HG02973 (cell line): ENCODE data around the gene AOPEP.
A peak's percentile ranks its signal among the peaks of the same experiment; 100 is the strongest.
"Not testable (repeated sequence)": the region's sequence is repeated elsewhere in the genome, so short reads cannot be mapped to it uniquely, and the experiment has no call there.

Source experiments
- ATAC-seq: cut with Tn5 transposase; IDR thresholded peaks from one replicate; pipeline ENCODE4 v1.9.1; 2021; ENCODE audit warnings: moderate library complexity; ENCODE audit not compliant: unreplicated experiment

Gene AOPEP

DNA sequence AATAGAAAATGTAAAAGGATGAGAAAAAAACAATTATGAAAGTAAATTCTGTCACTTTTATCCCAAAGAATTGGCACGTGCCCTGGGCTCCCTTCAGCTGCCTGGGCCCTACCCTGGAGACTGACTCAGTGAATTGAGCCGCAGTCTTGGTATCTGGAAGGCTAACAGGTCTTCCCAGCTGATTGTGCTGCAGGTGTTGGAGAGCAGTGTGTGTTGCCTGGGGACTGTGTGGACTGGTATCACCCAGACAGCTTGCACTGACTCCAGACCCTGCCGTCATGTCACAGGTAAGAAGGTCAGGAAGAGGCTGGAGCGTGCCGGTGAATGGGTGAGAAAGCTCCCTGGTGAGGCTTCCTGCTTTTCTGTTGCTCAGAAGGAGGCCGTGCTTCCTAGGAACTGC is 83.3 kb downstream of the AOPEP start:
- ATAC-seq = no peak

DNA sequence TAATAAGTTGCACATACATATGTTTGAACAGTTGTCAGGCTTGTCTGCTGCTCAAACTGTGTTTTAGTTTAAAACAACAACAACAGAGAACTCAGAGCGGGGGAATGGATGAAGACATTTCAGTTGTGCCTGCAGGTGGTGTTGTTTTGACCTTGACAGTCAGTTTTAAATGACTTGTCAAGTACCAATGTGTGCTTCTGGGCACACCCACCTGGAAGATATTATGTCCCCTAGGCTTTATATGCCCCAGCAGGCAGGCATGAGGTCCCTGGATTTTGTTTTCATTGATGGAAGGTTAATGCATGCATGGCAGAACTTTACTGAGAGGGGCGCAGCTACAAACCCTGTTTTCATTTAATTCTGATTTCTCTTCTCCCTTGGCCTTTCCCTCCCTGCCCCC is 84.6 kb downstream of the AOPEP start:
- ATAC-seq = no peak

GRCh38 chr9:94812343-94812742 is 85.8 kb downstream of the AOPEP start:
- ATAC-seq = no peak

- no peak for ATAC-seq
Measured at GRCh38 chr9:94813379-94813778, 86.9 kb downstream of the AOPEP start.

DNA sequence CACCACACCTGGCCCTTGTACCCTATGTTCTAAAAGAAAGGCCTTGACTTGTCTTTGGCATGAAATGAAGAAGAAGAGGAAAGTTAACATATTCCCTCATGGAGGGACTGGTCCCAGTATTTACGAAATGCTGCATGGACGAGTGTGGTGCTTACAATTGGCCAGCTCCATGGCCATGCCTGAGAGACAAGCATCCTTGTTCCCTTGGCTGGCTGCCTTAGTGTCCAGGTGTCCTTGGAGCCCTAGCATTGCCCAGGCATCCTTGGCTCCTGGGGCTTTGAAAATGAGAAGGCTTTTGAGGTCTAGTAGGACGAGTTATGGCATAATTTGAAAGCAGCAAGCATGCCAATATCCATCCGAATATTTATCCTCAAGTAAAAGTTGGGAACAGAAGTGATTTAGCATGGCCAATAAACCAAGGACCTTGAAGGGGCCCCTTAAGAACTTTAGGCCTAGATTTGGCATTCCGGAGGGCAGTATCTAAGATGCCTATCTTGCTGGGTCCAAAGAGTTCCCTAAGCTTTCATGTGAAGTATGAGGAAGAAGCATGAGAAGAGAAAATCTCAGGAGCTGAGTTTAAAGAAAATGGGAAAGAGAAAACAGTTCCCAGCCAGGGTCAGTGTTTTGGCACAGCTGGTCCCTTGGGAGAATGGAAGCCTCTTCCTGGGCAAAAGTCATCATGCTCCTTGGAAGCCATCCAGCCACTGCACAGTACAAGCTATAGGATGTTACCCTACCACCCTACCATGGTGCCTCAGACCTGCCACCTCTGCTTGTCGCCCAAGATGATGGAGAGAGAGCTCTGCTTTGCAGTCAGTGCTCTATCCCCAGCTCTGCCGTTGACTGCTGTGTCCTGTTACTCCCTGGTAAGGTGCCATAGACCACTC is 91.0 kb downstream of the AOPEP start:
- no peak for ATAC-seq

- ATAC-seq = no peak
Measured at GRCh38 chr9:94818178-94818541, 91.7 kb downstream of the AOPEP start.

- no peak for ATAC-seq
Measured at GRCh38 chr9:94819161-94819687, 92.7 kb downstream of the AOPEP start.

DNA sequence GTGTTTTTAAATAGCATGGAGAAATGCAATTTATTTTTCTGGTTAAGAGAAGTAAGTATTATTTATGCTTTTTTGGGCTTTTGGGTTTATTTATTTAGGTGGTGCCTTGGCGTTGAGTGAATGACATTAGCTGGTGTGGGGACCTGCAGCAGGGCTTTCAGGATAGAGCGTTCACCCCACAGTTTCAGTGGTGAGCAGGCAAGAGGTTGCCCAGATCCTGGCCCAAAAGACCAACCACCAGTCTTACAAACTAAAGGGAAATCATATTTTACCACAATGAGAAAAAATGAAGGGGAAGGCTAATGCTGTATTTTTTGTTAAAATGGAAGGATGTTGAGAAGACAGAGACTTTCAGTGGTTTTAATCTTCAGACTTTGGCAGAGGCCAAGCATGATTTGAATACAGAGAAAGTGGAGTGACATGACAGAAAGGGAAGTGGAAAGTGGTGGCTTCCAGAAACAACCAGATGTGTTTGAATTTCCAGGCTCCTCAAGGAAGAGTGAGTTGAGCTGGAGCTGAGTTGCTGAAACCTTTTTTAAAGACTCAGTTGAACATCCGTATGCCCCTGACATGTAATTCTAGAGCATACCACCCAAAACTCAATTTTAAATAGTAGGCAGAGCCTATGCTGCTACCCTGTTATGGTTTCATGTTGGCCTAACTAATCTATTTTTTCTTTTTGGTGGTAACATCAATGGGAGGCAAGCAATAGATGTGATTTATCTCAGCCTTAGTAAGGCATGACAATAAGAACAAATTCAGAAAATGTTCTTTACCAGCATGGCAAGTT is 94.8 kb downstream of the AOPEP start:
- peak; percentile 67 for ATAC-seq

DNA sequence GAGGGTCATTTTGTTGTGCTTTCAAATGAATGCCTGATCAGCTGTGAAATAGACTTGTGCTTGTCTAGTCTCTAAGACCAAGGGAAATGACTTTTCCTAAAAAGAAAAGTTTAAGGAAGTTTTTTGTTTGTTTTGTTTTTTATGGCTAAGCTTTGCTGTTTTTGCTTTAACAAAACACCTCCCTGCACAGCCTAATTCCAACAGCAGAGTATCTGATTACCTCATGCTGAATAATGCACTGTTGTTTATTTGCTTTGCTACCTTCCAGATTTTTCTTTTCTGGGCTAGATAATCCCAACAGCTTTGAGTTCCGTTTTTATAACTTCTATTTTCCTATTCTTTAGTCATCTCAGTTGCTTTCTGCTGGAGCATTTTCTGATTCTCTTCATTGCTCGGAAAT is 95.8 kb downstream of the AOPEP start:
- ATAC-seq = no peak

DNA sequence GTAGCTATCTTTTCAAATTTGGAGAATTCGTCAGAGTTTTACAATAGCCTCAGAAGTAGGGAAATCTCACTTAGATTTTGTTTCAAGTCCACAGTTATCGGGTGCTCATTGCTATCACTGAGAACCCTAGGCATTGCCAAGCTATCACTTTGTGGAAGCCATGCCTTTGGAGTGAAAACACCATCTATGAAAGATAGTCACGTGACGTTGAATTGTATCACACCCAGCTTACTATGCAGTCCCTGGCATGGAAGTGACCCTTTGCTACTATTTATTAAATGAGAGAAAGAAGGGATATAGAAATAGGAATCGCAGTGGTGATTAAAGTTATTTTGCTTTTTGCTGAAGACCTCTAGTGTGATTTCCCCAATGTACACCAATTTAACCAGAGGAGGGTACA is 97.2 kb downstream of the AOPEP start:
- ATAC-seq = no peak

- no peak for ATAC-seq
Measured at GRCh38 chr9:94824411-94824810, 97.9 kb downstream of the AOPEP start.

- ATAC-seq = no peak
Measured at GRCh38 chr9:94824913-94825610, 98.6 kb downstream of the AOPEP start.

GRCh38 chr9:94825611-94825958 is 99.1 kb downstream of the AOPEP start:
- no peak for ATAC-seq

DNA sequence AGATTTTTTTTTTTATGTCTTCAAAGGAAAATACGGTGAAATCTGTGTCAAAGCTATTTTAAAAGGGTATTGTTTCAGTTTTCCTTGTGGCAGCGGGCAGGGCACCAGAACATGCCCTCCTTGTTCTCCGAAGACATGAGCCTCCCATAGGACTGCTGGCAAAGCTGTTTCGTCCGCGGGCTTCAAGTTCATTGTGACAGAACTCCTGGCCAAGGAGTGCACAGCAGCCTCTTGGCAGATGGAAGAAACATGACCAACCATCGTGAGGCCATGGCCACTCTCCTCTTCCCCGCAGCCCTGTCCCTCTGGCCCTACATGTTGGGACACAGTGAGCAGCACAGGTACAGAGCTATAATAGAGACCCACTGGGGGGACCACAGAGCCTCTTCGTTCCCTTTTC is 99.5 kb downstream of the AOPEP start:
- ATAC-seq = no peak

DNA sequence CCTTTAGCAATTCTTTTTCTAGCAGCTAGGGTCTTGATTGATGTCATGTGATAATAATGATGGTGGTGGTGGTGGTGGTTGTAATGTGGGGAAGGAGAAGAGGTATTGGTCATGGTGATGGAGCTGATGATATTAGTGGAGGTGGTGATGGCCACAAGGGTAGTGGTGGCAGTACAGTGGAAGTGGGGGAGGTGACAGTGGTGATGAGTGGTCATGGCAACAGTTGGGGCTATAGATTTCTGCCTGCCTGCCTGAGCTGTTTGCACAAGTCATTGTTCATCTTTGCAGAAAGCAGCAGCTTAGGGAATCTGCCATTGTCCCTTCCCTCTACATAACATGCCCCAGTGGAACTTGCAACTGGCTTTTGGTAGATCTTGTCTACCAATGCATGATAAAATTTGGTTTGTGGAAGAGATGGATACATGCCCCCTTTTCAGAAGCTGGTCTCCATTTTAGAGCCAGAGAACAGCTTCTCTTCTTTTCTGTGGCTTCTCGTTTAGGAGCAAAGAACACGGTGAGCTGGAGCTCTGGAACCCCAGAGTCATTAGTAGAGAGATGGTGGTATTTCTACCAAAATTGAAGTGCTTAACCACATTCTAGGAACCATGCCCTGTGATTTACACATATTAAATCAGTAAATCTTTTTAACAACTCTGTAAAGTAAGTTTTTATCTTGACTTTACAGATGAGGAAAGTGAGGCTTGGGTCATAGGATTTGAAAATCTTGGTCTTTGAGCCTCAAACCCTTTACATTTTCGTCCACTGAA is 100.3 kb downstream of the AOPEP start:
- no peak for ATAC-seq

DNA sequence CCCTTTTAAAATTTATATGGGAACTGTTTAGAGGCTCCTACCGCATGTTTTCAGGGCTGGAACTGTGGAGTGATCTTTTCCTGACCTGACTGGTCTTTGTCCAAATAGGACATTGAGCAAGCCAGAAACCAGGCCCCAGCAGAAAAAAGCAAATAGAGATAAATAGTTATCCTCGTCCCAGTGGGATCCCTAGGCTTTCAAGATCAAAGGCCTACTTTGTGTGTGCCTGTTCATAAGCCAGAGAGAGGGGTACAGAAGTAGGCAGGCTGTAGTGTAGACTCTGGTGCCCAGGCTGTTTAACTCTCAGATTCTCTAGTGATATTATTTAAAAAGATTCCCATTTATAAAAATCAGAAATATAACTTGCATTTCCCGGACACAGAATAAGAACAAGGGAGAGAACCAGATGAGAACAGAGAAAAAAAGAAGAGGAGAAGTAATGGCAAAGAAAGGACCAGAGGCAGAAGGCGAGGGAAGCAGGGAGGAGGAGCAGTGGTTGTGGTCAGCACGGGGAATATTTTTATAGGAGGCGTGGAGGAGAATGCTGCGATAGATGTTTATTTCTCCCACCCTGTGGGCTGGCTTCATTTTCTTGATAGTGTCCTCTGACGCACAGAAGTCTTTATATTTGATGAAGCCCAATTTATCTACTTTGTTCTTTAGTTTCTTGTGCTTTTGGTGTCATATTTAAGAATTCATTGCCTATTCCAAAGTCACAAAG is 101.2 kb downstream of the AOPEP start:
- ATAC-seq = no peak

DNA sequence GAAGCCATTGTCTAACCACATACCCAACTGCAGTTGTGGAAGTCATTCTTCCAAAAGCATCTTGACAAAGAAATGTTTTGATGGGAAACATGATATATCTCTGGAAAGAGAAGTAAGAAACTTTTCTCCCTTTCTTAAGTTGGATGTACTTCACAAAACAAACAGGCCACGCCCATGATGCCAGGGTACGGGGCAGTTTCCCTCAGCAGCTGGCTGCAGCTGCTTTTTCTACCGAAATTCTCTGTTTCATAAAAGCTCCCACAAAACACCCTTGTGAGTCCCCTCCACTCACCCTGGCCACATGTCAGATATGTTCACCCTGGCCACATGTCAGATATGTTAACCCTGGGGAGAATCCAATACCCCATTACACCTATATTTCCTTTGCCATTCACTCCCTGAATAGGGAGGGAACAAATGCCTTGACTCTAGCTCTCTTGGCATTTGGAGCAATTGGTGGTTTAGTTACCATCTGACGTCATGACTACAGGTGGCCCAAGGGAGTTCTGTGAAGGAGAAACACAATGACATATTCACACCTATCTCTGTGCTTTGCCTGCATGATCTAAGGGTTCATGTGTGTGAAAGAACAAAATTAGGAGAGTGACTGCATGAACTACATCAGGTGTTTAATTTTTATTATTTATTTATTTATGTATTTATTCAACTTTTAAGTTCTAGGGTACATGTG is 103.0 kb downstream of the AOPEP start:
- no peak for ATAC-seq

GRCh38 chr9:94830071-94830604 is 103.6 kb downstream of the AOPEP start:
- ATAC-seq = not testable (repeated sequence)

DNA sequence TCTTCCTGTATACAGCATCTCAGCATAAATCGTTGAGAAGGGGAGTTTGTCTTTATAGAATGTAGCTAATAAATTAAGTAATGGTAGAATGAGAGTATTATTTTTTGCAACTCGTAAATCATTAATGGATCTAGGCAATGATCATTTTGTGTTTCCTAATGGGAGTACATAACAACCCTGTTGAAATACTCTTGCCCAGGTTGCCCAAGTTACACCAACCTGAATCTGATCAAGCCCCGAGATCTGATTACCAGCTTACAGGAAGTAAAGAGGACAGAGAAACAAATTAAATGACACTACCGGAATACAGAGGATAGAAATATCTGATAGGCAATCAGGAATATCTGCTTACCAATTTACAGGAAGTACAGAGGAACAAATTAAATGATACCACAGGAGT is 107.3 kb downstream of the AOPEP start:
- ATAC-seq = no peak
